DMS53 (cell line): ENCODE measurements around the gene DCC.

Source experiments
- DNase-seq: peaks from one replicate; lab custom pipeline; 2025; lab: John Stamatoyannopoulos, UW

DCC gene

DNA sequence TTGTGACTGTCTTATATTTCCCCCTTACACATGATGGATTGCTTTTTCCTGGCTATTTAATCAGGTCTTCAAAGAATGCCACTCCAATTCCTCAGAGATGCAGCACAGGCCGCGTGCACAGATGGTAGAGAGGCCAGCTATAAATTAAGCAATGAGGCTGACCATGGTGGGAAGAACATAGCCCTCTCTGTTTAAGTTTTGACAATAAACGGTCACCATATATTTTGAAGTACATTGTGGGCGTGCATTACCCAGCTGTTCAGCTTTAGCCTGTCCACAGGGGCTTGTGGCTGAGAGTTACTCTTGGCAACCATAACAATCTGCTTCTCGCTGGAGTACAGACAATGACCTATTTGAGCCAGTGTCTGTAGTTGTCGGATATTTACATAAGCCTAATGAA, 730.8 kb downstream of the DCC start:
- no peak for DNase-seq

DNA sequence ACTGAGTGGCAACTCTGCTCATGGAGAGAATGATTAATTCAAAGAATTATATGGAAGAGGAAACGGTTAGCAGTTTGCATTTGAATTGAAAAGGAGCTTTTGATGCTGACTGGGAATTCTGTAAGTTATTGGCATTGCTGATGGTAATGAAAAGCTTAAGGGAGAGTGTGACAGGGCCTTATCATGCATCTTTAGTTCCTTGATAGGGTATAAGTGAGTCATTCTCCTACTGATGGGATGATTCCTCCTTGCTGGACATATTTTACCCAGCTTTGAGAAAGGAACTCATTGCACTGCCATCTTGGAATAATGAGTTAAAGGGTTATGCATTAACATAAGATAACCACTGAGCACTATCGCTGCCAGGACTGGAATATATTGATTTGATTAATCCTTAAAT, 740.7 kb downstream of the DCC start:
- DNase-seq: no peak

DNA sequence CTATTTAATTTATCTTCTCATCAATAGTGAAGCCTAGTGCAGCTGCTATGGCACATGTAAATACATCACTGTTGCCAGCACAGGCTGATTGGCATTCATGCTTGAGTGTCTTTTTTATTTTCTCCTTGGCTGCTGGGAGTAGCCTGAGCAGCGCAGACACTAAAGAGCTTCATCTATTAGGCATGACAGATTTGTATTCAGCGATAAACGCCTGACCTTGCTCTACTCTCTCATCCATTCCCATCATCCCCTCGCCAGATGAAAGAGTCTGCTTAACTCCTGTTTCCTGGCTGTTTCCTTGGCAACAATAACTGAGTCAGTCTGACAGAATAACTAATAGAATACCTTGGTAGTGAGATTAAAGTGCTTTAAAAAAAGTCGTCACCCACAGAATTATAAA, 753.6 kb downstream of the DCC start:
- no peak for DNase-seq

DNA sequence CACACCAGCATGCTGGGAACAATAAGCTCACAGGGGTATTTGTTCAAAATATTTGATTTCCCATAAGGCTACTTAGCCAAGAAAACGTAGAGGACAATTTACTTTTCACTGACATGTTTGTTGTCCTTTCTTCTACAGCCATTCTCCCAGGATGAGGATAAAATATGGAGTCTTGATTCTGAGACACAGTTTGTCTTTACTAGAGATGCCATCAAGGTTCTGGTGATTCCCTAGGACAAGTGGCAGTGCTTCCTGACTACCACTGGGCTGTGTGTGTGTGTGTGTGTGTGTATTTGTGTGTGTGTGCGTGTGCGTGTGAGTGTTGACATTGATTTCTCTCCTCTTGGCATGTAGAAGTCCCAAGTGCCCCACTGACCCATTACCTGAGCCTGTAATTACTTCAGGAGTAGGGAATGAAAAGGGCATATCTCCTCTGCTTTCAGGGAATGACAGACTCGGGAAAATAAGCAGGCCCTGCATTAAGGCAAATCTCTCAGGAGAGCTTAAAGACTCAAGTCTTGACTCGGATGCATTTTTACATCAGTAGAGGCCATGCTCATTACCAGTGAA, 761.6 kb downstream of the DCC start:
- no peak for DNase-seq

DNA sequence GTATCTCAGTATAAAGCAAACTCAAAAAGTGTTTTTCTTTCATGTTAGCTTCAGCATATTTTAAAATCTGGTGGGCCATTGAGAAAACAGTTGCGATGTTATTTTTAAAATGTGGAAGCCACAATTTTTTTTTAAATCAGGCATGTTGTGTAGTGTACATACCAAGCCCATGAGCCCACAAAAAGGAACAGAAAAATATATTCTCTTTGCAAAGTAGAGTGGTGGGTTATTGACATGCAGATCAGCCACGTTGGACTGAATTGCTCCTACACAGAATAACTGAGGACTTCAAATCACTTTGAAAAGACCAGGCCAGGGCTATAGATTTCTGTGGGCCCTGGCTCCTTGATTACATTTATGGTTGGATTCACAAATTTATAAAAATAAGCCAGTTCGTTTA, 774.4 kb downstream of the DCC start:
- no peak for DNase-seq

GRCh38 chr18:53115876-53116585, 776.0 kb downstream of the DCC start:
- peak; percentile 21 for DNase-seq

GRCh38 chr18:53117851-53118250, 777.9 kb downstream of the DCC start:
- no peak for DNase-seq

GRCh38 chr18:53126210-53126609, 786.2 kb downstream of the DCC start:
- DNase-seq: no peak

DNA sequence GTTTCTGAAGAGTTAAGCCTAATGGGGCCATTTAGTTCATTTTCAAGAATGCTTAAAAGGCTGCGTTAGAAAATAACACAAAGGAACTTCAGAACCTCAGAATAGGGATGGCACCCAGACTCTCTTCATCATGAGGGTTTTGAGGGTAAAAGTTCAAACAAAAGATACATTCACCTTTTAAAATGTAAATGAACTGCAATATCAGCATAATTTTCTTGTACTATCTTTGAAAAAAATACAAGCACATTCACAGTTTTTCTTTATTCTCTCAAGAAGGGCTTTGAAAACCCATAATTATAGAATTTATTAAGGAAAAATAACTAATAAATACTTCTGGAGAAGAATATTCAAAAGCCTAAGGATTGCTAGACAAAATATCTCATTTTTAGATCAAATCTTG, 791.0 kb downstream of the DCC start:
- no peak for DNase-seq

GRCh38 chr18:53134711-53135110, 794.7 kb downstream of the DCC start:
- DNase-seq: no peak

DNA sequence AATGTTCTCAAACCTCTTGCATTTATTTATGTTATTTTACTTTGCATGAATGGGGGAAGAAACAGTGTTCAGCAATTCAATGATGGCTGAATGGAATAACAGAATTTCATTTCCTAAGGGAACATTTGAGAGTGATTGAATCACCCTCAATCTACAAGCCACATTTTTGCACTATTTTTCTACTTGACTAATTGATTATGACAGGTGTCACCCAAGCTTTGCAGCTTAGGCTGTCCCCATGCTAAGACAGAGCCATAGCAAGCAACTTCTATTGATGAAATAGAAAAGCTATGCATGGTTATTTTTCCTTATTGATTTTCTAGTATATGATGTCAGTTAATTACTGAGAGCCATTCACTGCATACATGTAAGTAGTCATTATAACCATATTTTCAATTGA, 795.7 kb downstream of the DCC start:
- no peak for DNase-seq

GRCh38 chr18:53139746-53140500, 799.9 kb downstream of the DCC start:
- peak; percentile 64 for DNase-seq

DNA sequence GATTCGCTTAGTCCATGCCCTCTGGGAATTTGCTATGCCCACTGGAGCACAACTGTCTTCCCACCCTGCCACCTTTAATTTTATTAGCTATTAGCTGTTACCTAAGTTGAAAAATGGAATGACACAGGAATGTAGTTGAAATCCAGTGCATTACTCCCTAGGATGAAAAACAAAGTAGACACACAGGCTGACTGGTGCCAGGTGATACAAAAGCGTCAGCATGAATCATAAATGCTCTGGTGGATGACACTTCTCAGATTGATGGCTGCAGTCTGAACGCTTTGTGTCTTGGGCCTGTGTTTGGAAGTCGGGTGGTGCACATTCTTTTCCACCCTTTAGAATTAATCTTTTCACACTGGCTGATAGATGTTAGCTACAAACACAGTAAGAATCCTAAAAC, 802.0 kb downstream of the DCC start:
- DNase-seq: peak; percentile 12

DNA sequence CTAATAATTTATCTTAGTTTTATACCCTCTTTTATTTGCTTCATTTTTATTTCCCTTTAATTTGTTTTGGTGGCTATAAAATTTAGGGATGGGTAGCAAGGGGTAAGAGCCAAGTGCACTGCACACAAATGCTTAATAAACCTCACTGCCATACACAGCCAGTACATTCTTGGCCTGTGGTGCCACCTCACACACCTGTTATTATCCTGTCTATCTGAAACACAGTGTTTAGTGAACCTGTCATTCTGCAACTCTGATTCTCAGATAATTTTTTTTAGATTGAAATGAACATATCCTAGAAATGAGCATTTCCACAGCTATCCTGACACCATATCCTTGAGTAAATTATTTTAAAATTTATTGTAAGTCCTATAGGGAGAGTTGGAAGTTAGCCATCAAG, 807.5 kb downstream of the DCC start:
- DNase-seq: no peak

GRCh38 chr18:53148123-53148522, 808.1 kb downstream of the DCC start:
- no peak for DNase-seq

DNA sequence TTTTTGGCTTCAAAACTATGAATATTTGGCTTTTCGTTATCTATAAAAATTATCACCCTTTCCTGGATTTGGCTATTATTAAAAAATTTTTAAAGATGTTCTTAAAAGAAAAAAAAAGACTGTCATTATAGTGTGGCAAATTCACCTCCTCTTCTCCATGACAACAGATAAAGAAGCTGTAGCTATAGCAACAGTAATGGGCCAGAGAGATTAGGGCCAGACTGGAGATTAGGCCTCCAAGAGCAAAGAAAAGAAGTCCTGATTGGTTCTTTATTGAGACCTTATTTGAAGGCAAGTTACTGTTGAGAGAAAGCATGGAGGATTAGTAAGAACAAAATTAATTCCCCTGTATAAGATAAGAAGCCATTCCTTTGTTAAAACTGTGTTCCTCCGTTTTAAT, 812.5 kb downstream of the DCC start:
- DNase-seq: no peak

DNA sequence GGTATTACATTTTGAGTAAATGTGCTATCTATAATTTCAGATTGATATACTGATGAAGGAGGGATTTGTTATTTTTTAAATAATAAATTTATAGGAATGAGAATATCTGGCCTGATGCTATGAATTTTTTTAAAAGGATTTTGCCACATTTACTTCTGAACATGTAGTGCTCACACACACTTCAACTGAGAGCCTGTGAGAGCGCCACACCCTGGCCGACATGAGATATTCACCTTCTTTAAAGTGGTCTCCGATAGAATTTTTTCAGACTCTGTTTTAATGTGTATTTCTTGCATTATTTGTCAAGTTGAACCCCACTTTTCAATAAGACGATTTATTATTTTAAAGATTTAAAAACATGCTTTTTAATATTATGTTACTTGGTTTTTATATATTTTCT, 813.3 kb downstream of the DCC start:
- peak; percentile 76 for DNase-seq

DNA sequence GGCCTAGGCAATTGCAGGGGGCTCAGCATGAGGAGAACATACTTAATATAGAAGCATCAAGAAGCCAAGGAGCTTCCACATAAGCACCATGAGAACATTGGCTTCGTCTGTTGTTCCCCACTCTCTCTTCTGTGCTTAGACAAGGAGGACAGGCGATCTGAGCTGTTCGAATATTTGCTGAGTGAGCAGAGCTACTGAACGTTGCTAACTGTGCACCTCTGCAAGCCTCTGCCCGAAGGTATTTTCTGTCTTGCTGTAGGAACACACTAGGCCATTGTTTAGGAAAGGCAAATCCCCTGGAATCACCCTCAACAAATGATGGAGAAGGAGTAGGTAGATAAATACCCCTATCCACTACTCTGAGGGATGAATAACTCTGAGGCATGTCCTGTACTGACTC, 813.8 kb downstream of the DCC start:
- DNase-seq: no peak

- DNase-seq: no peak
Measured at GRCh38 chr18:53165770-53166169, 825.8 kb downstream of the DCC start.

GRCh38 chr18:53169346-53169745, 829.3 kb downstream of the DCC start:
- no peak for DNase-seq

- peak; percentile 67 for DNase-seq
Measured at GRCh38 chr18:53191634-53192033, 851.6 kb downstream of the DCC start.

DNA sequence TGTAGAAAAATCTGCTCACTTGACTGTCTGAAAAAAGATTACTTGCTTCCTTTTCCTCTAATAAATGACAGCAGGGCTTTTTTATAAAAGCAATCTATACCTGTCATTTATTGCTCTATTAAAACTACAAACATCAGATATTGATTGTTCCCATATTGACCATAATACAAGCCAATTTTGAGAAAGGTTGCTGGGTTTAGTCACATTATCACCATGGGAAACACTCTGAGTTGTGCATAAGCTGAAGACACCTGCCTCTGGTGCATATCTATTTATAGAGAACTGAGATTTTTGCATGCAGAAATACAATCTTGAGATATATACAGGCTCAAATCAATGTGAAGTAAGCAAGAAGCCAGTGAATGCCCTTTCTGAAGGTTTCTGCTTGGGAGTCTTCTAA, 853.9 kb downstream of the DCC start:
- DNase-seq: no peak

DNA sequence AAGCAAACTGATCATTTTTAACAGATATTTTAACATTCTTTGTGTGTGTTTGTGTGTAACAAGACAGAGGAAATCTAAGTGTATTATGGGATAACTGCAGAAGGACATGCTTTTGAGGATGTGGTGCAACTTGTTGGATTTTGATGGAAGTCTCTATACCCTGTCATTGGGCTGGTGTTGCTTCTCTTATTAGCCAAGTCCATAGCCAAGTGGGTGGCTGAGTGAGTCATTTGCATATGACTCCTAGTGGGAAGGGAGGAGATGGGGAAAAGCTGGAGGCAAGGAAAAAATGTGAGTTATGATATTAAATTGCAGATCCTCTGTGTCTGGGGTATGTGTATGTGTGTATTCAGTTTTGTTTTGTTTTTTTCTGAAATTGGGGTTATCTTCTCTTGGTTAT, 879.9 kb downstream of the DCC start:
- peak; percentile 33 for DNase-seq
